SKM-1 (cell line): ENCODE measurements around the gene STAB1.

Experiments
- DNase-seq: peaks from one replicate; lab custom pipeline; 2025; ENCODE audit not compliant: unreplicated experiment; lab: John Stamatoyannopoulos, UW

STAB1 gene

DNA sequence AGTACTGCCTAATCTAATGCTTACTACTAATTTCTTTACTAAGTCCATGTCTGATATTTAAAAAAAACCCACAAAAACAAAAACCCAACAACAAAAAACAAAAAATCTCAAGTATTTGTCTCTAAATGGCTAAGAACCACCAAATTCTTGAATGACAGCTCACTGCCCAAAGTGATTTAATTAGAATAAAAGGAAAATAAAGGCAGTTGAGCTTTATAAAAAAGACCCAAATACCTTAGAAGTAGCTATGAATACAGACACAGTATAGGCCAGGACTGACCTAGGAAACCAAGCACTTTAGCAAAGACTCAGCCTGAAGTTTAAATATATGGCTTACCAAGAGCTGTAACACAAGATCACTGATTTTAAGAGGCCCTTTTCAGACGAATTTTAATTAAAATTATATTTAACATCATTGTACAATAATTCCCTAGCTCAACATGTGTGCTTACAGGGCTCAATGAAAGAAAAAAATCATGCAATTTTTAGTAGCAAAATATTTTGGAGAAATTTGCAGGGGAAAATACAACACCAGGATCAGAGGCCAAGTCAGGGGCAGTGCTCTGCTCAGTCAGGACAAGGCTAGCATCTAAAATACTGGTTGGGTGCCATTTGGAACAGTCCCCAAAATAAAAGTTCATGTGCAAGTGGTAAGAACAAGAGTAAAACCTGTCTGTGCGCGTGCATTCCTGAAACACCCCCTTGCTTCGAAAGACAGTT lies 66.0 kb downstream of the STAB1 start:
- no peak for DNase-seq

DNA sequence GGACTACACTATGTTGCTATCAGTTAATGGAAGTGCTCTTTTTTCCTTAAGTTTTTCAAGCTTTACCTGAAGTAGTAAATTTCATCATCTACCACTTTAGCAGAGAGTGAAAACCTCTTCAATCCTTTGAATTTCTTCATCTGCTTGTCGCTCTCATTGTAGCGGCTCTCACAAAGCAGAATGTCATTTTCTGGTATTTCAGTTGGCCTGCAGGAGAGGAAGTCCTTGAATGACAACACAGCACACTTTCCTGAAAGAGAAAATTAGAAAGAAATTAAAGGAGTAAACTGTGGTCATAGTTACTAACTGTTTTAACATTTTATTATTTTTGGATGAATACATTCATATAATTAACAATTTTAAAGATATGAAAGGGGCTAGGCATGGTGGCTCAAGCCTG lies 68.8 kb downstream of the STAB1 start:
- no peak for DNase-seq

DNA sequence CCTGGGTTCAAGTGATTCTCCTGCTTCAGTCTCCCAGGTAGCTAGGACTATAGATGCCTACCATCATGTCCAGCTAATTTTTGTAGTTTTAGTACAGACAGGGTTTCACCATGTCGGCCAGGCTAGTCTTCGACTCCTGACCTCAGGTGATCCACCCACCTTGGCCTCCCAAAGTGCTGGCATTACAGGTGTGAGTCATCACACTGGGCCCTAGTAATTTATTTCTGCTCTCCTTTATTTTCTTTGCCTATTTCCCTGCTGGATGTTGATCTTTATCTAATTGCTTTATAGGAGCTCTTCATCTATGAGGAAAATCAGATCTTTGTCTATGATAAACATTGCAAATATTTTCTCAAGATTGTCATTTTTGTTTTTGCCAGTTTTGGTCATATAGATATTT lies 72.9 kb downstream of the STAB1 start:
- no peak for DNase-seq

DNA sequence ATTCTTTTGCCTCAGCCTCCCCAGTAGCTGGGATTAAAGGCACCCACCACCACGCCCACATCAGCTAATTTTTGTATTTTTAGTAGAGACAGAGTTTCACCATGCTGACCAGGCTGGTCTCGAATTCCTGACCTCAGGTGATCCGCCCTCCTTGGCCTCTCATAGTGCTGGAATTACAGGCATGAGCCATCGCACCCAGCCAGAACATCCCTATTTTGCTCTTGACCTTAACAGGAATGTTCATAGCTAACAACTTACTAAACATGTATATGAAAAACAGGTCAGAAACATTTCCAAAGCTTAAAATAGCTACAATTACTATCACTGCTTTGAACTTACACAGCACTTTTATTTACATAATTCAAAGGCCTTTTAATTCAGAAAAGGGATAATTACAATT lies 74.9 kb downstream of the STAB1 start:
- DNase-seq, result no peak

DNA sequence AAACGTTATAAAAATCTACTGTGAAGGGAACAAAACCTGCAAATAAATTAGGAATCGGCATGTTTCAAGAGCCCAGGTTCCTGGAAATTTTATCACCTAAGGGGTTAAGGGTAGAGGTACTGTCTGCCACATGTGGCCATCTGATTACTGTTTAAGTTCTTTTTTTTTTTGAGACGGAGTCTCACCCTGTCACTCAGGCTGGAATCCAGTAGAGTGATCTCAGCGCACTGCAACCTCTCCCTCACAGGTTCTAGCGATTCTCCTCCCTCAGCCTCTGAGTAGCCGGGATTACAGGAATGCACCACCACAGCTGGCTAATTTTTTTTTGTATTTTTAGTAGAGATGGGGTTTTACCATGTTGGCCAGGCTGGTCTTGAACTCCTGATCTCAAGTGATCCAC lies 77.1 kb downstream of the STAB1 start:
- no peak for DNase-seq
